ENCODE results near the gene LAMC1.

LAMC1 gene

DNA sequence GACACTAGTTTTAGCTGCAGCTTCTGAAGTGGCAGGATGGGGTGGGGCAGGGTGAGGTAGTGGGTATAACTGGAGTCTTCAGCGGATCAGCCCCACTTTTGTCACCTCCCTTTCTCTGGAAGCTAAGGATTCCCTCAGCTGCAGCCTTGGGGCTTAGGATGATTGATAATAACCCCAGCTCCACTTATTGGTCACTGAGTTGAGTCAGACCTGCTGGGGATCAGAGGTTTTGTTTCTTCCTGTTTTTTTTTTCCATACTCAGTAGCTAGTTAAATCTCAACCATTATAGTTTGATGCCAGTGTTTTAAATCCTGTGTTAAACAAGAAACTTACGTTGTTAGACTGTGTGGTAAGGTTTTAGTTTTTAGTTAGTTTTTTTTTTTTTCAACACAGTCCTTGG is 57.2 kb downstream of the LAMC1 start:
- DNase-seq: no peak

DNA sequence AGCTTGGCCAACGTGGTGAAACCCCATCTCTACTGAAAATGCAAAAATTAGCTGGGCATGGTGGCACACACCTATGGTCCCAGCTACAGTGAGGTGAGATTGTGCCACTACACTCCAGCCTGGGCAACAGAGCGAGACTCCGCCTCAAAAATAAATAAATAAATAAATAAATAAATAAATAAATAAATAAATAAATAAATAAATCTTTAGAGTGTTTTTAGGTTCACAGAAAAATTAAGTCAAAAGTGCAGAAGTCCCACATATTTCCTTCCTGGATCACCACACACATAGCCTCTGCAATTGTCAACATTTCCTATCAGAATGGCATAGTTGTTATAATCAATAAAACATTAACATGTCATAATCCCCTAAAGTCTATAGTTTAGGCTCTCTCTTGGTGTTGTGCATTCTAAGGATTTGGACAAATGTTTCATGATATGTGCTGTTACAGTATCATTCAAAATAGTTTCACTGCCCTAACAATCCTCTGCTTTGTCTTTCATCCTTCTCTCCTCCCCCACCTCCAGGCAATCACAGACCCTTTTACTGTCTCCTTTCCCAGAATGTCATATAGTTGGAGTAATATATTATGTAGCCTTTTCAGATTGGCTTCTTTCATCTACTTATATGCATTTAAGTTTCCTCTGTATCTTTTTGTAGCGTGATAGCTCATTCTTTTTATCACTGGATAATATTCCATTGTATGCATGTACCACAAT is 58.3 kb downstream of the LAMC1 start:
- DNase-seq: no peak

DNA sequence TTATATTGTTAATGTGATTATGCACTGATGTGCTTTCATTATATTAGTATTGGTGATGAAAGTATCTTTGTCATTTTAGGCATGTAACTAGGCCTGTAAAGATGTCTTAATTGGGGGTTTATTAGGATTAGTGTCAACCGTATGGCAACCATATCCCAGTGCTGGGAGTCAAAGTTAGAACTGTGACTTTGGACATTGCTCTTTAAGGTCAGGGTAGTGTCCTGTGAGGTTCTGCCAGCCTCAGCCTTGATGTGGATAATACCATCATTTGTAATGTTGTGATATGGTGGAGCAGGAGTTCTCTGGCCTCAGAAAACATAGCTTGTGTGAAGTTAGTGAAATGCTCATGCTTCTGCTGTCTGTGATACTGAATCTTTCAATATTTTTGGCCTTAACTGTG is 59.4 kb downstream of the LAMC1 start:
- DNase-seq: no peak

DNA sequence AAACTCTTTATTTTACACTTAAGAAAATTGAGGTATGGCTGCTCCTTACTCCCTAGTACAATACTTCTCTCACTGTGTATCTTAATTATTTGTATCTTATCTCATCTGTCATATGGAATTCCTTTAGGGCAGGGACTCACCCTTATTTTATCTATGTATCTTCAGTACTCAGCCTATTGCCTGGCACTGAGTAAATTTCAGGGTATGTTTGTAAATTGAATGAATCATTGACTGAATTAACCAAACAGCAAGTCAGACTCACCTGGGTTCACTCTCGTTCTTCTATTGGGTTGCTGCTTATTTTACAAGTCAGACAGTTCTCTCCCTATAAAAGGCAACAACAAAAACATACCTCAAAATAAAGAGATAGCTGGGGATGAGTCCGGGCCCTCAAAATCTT is 63.8 kb downstream of the LAMC1 start:
- no peak for DNase-seq

DNA sequence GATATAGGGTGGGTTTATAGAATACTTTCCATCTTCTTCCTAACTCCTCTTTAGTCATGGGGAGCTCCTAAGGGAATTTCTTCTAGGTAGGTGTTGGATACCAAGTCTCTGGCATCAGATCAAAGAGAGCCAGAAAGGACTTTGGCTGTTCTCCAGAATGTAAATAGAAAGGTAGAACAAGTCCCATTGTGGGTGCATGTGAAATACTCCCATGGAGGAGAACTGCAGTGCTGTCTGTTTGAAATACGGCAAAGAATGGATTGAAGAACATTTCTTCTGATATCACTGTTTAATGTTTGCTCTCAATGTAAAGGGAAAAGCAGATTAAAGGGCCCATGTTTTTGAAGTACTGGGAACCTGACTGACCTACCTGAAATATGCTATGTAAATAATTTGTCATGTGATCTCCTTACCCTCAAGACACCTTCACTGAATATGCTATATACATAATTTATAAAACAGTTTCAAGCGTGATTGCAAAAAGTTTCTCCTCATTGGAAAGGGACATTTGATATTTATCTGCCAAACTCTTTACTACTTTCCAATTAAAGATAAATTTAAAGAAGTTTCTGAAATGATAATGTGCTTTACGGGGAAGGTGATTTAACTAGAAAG is 65.9 kb downstream of the LAMC1 start:
- peak in 1 of 3 experiments; percentile 18 for DNase-seq

DNA sequence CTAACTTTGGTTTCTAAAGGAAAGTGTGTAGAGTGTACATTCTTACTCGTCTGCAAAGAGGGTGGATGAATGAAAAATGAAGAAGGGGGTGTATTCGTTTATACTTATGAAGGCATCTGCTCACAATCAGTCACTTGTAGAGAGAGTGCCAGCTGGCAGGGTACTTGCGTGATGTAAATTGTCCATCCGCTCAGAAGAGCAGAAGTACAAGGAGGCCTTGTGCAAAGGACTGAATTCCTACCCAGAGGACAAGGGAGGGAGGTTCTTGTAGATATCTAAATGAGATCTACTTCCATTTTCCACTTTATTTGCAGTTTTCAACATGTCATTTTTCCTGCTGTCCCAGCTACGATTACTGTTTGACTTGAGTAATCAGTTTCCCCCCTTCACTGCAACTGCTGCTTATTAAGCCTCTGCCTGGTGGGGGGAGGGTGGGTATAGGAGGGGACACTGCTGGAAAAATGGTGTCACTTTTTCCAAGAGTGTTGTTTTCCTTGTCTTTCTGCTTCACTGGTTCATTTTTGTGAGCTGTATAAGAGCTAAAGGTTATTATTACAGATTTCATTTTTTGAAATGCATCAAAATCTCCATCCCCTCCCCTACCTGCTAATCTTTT is 67.3 kb downstream of the LAMC1 start:
- no peak for DNase-seq

DNA sequence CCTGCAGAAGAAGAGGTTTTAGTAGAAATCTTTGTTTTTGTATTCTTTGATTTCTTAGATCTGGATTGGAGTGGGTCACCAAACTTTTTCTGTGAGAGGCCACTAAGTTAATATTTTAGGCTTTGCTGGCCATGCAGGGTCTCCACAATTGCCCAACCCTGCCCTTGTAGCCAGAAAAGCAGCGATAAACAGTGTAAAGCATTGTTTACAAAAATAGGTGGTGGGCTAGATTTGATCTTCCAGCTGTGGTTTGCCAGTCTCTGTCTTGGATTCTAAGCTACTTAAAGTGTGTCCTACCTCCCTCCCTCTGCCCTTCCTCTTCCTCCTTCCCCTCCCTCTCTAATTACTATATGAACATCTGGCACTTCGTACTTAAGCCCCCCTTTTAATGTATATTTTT is 68.0 kb downstream of the LAMC1 start:
- DNase-seq: no peak

DNA sequence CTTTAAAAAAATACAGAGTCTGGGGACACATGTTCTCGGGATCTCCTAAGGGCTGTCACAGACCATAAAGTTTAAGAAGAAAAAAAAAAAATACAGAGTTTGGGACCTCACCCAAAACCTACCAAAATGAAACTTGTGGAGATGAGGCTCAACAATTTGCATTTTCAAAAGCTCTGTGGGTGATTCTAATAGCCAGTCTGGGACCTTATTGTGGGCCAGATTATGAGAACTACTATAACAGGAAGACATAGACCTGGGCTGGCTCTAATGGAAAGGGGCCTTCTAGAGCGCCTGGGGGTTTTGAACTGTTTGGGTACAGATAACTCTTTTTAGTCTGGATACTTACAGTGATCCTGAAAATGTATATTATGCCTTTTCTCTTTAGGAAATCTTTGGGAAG is 69.1 kb downstream of the LAMC1 start:
- no peak for DNase-seq

DNA sequence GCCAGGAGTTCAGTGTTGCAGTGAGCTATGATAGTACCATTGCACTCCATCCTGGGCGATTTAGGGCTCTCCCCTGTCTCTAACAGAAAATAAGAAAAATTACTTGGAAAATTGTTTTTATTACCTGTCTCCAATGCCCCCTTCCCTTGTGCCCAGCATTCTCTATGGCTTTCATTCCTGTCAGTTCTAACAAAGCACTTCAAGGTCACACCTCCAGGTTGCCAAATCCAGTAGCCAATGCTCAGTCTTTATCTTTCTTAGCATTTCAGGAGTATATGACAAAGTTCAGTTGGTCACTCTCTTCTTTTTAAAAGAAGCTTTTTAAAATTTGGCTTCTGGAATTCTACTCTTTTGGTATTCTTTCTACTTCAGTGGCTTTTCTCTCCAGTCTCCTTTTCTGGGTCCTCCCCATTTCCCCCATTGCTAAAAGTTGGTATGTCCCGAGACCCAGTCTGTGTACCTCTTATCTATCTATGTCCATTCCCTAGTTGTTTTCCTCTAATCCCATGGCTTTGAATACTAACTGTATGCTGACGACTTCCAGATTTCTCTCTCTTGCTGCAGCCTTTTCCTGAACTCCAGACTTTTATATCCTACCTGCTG is 69.9 kb downstream of the LAMC1 start:
- no peak for DNase-seq

DNA sequence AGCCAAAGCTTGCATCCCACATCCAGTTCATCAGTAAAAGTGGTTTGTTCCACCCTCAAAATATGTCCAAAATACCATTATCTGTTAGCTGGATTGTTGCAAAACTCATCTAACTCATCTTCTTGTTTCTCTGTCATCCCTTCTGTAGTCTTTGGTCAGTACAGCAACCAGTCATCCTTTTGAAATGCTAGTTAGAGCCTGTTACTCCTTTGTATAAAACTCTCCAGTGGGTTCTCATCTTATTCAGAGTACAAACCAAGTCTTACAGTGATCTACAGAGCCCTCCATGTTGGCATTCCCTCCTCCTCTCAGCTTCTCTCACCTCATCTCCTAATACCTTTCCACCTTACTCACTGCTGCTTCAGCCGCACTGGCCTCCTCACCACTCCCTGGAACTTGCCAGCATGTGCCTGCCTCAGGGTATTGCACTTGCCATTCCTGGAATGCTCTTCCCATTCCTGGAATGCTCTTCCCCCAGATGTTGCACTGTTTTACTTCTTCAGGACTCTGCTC is 70.6 kb downstream of the LAMC1 start:
- no peak for DNase-seq

DNA sequence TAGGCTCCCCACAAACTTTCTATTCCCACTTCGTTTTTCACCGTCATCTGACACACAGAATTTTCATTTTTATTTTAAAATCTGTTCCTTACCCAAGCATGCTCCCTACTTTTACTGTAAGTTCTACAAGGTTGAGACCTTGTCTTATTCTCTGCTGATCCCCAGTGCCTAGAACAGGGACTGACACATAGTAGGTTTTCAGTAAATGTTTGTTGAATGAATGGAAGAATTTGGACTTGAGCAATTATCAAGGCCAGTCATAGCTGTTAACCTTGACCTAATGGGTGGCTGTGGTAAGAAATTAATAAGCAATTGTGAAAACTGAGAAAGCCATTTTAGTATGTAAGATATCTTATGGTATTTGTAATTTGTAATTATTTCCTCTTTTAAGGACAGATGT is 71.1 kb downstream of the LAMC1 start:
- no peak for DNase-seq

DNA sequence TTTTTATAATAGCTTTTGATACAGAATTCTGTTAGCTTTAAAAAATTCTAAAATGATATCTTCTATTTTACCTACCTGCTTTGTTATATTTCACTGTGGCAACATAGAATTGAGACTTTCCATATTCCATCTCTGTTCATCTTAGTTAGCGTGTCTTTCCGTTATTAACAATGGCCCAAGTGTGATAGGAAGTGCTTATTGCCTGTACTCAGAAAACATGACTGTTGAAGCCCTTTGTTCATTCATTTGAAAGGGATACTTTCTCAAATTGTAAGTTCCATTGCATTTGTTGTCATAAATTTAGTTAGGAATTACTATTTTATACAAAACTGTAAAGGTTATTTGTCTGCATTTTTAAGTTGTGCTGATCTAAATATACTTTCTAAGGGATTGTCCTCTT is 73.1 kb downstream of the LAMC1 start:
- DNase-seq: no peak

DNA sequence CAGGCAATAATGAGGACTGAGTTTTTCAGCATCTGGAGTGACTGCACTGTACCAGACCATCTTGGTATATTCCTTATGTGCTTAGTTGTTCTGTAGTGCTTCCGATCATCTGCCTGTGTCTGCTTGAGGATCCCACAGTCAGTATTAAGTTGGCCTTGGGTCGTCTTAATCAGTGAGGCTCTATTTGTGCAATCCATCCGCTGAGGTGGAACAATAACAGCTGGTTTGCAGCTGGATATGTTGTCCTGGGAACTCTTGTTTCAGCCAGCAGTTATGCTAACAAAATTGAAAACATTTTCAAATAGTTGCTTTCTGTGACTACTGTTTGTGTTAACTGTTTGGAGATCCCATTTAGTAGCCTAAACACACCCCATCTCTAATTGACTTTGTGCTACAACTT is 73.7 kb downstream of the LAMC1 start:
- no peak for DNase-seq

DNA sequence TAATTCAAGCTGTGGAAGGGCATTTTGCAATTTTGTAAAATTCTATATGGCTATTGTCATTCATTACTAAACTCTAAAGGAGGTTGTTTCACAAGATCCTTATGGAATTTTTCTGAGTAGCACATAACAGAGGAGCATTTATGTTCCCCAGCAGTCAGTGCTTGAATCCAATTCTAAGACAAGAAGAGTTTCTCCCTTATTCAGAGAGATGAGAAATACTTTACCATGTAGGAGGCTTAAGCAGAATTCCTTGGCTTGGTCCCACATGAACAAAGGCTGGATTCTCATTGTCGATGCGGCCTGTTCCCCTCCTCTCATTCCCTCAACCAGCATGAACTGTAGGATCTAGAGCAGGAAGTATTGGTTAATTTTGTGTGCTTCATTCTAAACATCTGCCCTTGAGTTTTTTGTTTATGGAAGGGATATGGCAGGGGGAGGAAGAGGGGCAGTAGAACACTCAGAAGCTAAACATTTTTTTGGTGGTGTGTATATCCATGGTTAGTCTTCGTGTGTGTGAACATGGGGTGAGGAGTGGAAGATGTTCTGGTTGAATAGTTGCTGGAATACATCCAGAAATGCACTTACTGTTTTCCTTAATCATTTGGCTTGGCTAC is 74.3 kb downstream of the LAMC1 start:
- DNase-seq: peak in 1 of 3 experiments; percentile 18

DNA sequence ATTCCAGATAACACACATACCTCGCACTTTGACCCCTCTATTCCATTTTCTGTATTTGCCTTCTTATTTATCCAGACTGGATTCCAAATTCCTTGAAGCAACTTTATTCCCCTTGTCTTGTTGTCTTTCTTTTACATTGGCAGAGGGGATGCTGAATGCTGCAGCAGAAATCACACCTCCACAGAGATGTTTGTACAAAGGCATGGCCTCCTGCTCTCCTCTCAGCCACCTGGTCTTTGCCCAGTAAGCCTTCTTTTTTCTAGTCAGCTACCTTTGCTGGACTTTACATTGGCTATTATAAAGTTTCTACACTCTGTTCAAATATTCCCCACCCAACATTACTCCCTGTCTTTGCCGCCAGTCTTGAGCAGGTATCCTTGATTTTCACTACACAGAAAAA is 75.1 kb downstream of the LAMC1 start:
- no peak for DNase-seq

DNA sequence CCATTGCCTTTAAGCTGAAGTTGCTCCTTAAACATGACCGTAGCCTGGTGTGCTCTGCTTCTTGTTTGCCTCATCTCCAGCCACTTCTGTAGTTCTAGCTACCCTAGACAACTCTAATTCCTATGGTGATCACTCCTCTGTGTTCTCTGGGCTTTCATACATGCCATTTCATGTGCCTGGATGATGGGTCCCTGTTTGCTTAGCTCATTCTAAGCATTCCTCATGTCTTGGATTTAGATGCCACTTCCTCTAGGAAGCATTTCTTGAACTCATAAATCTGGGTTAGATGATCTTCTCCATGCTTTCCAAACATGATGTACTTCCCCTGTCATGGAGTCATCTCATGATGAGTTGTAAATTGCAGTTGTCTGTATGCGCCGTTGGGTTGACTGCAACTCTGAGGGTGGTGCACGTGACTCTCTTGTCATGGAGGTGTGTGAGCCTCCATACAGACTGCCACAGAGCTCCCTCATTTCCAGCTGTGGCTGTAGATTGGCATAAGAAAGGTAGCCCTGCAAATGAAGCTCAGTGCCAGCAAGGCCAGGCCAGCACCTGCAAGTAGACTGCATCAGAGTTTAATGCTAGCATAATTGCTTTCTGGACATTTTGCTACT is 77.2 kb downstream of the LAMC1 start:
- DNase-seq: no peak

DNA sequence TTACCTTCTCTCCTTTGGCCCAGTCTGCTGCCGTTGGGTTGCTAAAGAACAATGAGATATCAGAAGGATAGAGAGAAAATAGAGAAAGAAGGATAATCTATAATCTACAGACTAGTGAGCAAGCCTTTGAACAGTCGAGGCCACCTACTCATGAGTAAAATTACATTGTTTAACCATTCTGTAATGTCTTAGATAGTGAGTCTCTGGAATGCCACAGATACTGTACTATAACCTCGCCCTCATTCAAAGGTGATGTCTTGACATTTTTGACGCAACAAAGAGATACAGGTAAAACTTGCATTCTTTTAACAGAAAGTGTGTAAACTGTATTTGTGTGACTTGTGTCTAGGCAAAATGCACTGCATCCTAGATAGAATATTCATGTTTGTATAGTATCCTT is 77.9 kb downstream of the LAMC1 start:
- DNase-seq: no peak

DNA sequence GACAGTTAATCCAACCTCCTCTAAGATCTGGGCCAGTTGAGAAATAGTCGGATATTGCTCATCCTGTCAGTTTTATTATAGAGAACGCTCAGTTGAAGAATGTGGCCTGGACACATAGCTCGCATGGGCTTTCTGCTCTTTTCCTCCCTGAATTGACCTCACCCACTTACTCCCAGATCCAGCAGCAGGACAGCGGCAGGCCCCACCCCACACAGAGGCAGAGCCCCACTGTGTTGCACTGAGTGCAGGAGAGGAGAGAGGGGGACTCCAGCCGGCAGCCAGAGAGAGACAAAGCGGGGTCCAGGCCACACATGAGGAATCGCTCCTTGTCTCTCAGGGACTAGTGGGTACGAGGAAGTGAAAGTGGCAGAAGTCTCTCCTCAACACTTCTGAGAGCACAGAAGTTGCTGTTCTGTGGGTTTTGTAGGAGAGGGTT is 78.6 kb downstream of the LAMC1 start:
- DNase-seq: no peak

DNA sequence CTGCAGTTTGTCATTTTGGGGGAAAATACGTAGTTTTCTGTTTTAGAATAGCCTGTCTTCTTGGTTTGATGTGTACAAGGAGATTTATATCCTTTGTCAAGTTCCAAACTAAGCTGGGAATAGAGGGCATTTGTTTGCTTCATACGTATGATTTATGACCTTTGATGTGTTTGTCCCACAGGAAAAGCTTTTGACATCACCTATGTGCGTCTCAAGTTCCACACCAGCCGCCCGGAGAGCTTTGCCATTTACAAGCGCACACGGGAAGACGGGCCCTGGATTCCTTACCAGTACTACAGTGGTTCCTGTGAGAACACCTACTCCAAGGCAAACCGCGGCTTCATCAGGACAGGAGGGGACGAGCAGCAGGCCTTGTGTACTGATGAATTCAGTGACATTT is 79.9 kb downstream of the LAMC1 start:
- DNase-seq: peak in 2 of 3 experiments; percentile 25 to 73

DNA sequence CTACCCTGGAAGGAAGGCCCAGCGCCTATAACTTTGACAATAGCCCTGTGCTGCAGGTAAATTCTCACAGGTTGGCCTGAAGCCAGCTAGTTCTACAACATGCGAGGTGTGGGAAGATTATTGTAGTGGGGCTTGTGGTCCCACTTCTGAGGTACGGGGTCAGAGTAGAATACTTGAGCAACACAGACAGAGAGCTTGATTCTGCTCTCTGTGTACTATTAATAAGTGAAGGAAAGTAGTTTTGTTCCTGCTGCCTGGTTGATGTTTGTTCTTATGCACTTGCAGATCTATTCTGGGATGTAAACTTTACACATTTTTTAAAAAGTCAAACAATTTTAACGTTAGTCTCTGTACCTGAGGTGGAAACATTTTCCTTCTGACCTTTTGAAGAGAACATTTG is 80.4 kb downstream of the LAMC1 start:
- no peak for DNase-seq

DNA sequence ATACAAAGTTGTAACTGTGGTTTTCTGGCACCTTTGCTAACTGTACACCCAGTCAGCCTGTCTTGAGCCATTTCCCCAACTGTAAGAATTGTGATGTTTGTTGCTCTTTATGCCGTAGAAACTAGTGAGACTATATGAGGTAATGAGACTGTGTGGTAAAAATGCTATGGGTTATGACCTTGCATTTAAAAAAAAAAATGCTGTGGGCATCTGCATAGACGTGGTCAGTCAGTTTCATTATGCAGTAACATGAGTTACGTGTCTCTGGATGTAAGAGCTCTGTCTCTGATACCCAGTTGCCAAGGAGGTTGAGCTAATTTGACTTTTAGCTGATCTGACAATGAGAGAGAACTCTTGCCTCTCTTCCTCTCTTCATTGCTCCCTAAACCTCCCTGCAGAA is 82.2 kb downstream of the LAMC1 start:
- DNase-seq: no peak

DNA sequence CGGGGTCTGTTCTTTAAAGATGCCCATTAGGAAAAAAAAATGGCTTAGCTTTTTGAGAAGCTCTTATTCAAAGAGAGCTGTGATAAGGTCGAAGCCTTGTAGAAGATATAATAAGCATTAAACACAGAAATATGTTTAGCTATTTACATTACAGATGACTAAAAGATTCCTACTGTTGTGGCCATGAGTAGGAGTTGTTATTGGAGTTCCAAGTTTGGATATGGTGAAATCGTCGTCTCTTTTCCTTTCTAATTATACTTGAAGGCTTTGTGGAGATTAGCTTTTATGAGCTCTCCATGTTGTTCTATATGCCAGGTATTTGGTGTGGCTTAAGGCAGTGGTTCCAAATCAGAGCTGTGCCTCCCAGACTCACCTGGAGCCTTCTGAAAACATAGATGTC is 82.9 kb downstream of the LAMC1 start:
- no peak for DNase-seq

DNA sequence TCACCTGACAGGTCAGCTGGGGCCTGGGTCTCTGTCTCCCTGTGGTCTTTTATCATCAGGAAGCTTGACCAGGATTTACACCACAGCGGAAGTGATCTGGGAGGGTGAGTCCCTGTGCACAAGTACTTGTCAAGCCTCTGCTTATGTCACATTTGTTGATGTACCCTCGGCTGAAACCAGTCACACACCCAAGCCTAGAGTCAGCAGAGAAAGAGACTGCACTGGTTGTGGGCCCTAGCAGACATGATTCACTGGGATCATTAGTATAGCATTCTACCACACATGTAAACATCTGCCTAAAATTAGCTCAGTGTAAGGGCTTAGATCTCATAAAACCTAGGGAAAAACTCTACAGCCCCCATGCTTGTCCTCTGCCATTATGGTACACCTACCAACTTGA is 83.5 kb downstream of the LAMC1 start:
- DNase-seq: no peak
